Upper lobe of right lung (tissue), 1 donor: ENCODE data around the gene SHISA6. TPM values are rescaled to one million over a fixed set of nuclear protein-coding genes. Genes with fewer than 3 reads are reported as not detected.

ENCODE experiments used
- ATAC-seq: fragments of 200-7000 bp; cut with Tn5 transposase; one replicate; pipeline ENCODE4 v1.9.1; 2020; ENCODE audit warnings: mild to moderate bottlenecking, moderate library complexity
- DNase-seq: peaks from one replicate; pipeline ENCODE4 v3.0.0-alpha.2; 2020
- H3K27ac ChIP-seq: fragments of 200-600 bp; one replicate; pipeline ENCODE4 v1.8.0; 2022
- H3K27me3 ChIP-seq: fragments of 200-600 bp; one replicate; pipeline ENCODE4 v1.8.0; 2022; ENCODE audit warnings: mild to moderate bottlenecking
- H3K36me3 ChIP-seq: fragments of 200-600 bp; one replicate; pipeline ENCODE4 v1.8.0; 2022
- H3K4me1 ChIP-seq: fragments of 200-600 bp; one replicate; pipeline ENCODE4 v1.8.0; 2022
- H3K4me3 ChIP-seq: fragments of 200-600 bp; one replicate; pipeline ENCODE4 v1.8.0; 2022; ENCODE audit warnings: mild to moderate bottlenecking
- H3K9me3 ChIP-seq: fragments of 200-600 bp; one replicate; pipeline ENCODE4 v1.8.0; 2022
- intact Hi-C: fragments of 100-400 bp; cut with DNase I; formaldehyde crosslinking; loops from one replicate; pipeline ENCODE4 v1.11.0; 2022
- total RNA-seq: library from RNA; stranded (reverse); fragmentation: NEBNext Ultra II Directional; extraction: Animal tissue kit (Norgen Biotek cat#: 25700); gene quantifications from one replicate; pipeline ENCODE4 v1.2.1, GENCODE V29; 2021
- TF ChIP-seq, protein P1 (sequence below): fragments of 200-600 bp; IDR thresholded peaks from one replicate; pipeline ENCODE4 v1.8.0; 2022; ENCODE audit warnings: antibody characterized with exemption
- donor health status: DM: no; HTN: yes; CAD: no; lungs with severe emphysema.

The SHISA6 gene
- total RNA-seq, 1 donor from 2014 or later = not detected

DNA sequence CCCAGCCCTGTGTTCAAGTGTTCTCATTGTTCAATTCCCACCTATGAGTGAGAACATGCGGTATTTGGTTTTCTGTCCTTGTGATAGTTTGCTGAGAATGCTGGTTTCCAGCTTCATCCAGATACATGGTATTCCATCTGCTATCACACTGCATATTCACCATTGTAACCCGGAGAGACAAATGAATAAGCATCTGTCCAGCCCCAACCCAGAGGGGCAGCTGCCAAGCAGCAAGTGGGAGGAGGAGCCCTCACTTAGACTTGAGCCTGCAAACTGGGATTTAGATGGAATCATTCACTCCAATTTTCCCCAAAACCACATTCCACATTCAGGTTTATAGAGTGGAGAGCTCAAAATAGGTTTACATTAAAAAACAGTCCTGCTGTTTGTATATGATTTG is 41.6 kb downstream of the SHISA6 start:
- TF ChIP-seq, protein P1, sequence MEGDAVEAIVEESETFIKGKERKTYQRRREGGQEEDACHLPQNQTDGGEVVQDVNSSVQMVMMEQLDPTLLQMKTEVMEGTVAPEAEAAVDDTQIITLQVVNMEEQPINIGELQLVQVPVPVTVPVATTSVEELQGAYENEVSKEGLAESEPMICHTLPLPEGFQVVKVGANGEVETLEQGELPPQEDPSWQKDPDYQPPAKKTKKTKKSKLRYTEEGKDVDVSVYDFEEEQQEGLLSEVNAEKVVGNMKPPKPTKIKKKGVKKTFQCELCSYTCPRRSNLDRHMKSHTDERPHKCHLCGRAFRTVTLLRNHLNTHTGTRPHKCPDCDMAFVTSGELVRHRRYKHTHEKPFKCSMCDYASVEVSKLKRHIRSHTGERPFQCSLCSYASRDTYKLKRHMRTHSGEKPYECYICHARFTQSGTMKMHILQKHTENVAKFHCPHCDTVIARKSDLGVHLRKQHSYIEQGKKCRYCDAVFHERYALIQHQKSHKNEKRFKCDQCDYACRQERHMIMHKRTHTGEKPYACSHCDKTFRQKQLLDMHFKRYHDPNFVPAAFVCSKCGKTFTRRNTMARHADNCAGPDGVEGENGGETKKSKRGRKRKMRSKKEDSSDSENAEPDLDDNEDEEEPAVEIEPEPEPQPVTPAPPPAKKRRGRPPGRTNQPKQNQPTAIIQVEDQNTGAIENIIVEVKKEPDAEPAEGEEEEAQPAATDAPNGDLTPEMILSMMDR = no peak
- intact Hi-C loops = no loop called here
- no peaks in the 10 kb centered on the region for H3K36me3 ChIP-seq
- no peaks in the 10 kb centered on the region for H3K27me3 ChIP-seq
- H3K4me3 ChIP-seq = no peak overlapping the region
- no peak overlapping the region for H3K27ac ChIP-seq
- DNase-seq (no peak), ATAC-seq (no peak)
- no peaks in the 10 kb centered on the region for H3K4me1 ChIP-seq
- H3K9me3 ChIP-seq = no peaks in the 10 kb centered on the region

DNA sequence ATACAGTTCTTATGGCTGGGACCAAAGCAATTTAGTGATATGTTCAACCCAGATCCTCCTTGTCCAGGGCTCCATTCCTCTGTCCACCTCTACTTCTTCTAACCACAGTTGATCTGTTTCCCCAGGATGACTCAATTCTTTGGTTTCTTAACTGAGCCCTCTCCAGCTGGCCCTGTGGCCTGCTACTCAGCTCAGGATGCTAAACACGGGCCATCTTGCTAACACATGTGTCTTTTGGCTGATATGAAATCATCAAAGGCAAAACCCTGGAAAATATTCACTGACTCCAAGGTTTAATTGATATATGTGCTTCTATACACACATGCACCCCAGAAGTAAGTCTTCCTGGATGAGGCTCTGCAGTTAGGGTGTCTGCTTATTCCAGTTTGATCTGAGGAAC is 43.8 kb downstream of the SHISA6 start:
- H3K27me3 ChIP-seq = no peaks in the 10 kb centered on the region
- H3K9me3 ChIP-seq = no peaks in the 10 kb centered on the region
- no peak overlapping the region for H3K27ac ChIP-seq
- H3K36me3 ChIP-seq = no peaks in the 10 kb centered on the region
- intact Hi-C loops = no loop called here
- no peaks in the 10 kb centered on the region for H3K4me1 ChIP-seq
- ATAC-seq (no peak), DNase-seq (no peak)
- H3K4me3 ChIP-seq = no peak overlapping the region
- TF ChIP-seq, protein P1 = no peak

DNA sequence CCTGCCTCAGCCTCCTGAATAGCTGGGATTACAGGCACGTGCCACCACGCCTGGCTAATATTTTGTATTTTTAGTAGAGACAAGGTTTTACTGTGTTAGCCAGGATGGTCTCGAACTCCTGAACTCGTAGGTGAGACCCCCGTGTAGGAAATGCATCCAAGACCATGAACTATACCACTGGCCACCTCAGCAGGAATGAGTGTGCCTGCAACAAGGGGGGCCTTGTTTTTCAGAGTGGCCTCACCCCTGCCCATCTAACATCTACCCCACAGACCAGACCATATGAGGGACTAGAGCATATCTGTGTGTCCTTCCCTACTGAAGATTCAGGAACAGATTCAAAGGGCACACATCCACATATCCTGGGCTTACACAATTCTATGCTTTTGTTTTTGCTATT is 44.9 kb downstream of the SHISA6 start:
- H3K4me3 ChIP-seq = no peak overlapping the region
- H3K4me1 ChIP-seq = no peaks in the 10 kb centered on the region
- no peaks in the 10 kb centered on the region for H3K36me3 ChIP-seq
- DNase-seq = no peak
- no peaks in the 10 kb centered on the region for H3K9me3 ChIP-seq
- ATAC-seq = no peak
- H3K27ac ChIP-seq = no peak overlapping the region
- TF ChIP-seq, protein P1 = no peak
- intact Hi-C loops = no loop called here
- H3K27me3 ChIP-seq = no peaks in the 10 kb centered on the region

DNA sequence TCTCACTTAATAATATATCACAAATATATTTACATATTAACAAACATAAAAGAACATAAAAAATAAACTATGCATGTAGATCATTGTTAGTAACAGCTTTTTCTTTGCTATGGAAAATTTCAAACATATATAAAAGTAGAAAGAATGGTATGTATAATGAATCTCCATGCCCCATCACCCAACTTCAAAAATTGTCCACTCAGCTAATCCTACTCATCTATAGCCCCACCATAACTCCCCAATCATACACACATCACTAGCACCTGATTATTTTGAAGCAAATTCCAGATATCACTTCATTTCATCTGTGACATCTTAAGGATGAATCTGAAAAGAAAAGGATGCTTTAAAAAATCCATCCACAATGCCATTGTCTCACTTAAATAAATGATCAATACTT is 46.8 kb downstream of the SHISA6 start:
- Histone ChIP-seq H3K27me3 (no peaks in the 10 kb centered on the region), H3K4me1 (no peaks in the 10 kb centered on the region), H3K4me3 (no peak overlapping the region), H3K27ac (no peak overlapping the region), H3K9me3 (no peaks in the 10 kb centered on the region), H3K36me3 (no peaks in the 10 kb centered on the region)
- TF ChIP-seq, protein P1 = no peak
- no peak for DNase-seq
- intact Hi-C loops = no loop called here
- ATAC-seq = no peak

DNA sequence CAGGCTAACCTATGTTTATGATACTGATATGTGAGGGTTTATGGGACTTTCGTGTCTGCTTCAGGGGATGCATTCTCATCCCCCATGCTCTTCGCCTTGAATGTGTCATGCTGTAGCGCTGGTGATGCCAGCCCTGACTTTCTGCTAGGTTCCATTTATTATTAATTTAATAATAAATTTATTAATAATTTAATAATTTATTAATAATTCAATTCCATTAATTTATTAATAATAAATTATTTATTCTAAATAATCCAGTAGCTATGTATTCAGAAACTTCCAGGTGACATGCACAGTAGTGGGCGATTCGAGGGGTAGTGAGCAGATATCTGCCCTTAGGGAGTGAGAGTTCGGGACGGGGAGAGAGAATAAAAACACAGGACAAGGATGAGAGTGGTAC is 49.8 kb downstream of the SHISA6 start:
- no peak overlapping the region for H3K4me3 ChIP-seq
- DNase-seq = no peak
- TF ChIP-seq, protein P1 = no peak
- no peaks in the 10 kb centered on the region for H3K9me3 ChIP-seq
- no peaks in the 10 kb centered on the region for H3K27me3 ChIP-seq
- intact Hi-C loops = no loop called here
- ATAC-seq = no peak
- no peaks in the 10 kb centered on the region for H3K4me1 ChIP-seq
- no peak overlapping the region for H3K27ac ChIP-seq
- no peaks in the 10 kb centered on the region for H3K36me3 ChIP-seq

DNA sequence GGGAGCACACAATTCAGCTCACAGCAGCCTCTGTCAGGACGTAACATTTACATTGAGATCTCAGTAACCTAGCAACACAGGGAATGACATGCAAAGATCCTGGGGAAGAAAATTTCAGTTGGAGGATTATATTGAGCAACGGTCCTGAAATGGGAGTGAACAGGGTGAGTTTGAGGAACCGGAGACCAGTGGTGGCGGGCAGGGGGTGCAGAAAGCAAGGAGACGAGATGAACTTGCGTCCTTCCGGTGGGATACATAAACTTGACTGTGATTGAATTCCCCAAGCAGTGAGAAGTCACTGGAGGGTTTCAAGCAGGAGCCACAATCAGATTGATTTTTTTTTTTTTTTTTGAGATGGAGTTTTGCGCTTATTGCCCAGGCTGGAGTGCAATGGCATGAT is 51.5 kb downstream of the SHISA6 start:
- no peaks in the 10 kb centered on the region for H3K36me3 ChIP-seq
- no peaks in the 10 kb centered on the region for H3K4me1 ChIP-seq
- H3K27me3 ChIP-seq = no peaks in the 10 kb centered on the region
- intact Hi-C loops = no loop called here
- no peak overlapping the region for H3K4me3 ChIP-seq
- DNase-seq = no peak
- no peak overlapping the region for H3K27ac ChIP-seq
- H3K9me3 ChIP-seq = no peaks in the 10 kb centered on the region
- TF ChIP-seq, protein P1 = no peak
- ATAC-seq = no peak
